Ramos (cell line): ENCODE measurements around the gene HTT.

Experiments
- in situ Hi-C: fragments of 300-500 bp; cut with MboI; formaldehyde crosslinking; loops from one replicate; pipeline ENCODE4 v1.14.3; 2022; ENCODE audit warnings: low sequenced_read_pairs; ENCODE audit not compliant: unreplicated experiment

HTT gene

DNA sequence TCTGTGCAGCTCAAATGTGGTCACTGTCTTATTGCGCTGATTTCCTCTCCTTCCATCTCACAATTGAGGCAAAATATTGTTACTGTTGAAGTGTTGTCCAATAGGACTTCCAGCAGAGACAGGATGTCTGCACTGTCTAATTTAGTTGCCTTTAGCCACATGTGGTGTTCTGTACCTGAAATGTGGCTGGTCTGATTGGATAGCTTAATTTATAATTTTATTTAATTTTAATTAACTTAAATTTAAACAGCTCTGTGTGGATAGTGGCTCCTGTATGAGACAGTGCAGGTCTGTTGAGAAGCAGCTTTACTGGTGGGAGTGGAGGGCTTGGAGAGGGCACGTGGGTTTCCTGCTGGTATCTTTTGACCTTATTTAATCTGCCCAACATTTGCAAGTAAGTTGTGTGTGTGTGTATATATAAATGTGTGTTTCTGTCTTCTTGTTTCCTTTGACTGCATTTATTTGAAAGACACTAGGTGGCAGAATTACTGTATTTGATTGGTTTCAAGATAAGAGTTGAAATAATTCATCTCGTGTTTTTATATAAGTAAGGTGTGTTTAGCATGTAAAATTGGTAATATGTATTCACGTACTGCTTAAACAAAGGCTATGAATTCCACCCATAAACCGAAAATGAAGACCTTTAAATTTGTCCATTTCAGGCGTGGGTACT lies 119.2 kb downstream of the HTT start:
- in situ Hi-C loops, result no loop called here

DNA sequence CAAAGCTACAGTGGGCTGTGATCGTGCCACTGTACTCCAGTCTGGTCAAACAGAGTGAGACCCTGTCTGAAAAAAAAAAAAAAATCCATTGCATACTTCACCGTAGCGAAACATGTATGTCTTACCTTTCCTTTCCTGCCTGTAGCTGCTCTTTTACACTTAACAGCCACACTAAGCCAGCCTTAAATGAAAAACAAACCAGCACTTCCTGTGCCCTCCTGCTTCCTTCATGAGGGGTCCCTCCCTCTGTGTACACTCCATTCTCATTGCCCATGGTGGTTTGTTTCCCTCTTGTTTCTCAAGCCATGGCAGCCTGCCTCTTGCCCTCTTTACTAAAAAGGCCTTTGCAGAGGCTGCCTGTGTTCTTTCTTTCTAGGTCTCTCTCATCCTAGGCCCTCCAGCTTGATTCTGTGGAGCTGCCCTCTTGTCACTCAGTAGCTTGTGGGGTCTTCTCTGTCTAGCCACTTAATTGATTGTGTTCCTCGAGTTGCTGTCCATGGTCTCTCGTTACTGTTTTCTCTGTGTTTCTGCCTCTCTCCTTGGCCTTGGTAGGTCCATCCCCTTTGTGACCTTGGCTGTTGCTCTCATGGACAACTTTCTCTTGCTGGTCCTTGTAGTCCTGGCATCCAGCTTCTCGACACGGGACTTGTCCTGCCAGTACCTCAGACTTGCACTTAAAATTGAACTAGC lies 122.3 kb downstream of the HTT start:
- in situ Hi-C loops, result no loop called here

DNA sequence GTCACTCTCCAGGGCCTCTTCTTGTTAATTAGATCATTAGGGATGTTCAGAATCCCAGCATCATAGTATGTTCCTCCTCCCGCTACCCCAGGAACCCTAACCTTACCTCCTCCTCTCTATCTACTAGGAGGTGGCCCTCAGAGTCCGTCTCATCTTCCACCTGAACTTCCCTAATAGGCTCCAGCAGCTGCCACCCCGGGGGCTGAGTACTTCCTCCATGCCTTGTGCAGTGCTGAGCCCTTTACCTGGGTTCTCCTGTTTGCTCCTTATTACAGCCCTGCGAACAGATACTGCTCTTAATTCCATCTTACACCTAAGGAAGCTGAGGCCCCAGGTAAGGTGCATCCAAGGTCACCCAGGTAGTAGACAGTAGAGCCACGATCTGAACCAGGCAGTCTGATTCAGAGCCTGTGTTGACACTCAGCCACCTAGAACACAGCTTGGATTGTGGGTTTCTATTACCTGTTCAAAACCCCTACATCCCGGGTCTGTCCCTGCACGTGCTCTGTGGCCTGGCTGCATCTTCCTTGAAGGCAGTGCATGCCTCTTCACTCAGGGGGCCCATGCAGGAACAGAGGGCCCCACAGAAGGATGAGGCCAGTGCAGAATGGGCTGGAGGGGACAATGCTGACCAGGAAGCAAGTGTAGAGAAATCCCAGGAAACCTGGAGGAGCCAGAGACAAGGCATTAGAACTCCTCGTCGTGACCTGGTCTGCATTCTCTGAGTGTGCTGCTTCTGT lies 123.1 kb downstream of the HTT start:
- in situ Hi-C loops, result no loop called here

DNA sequence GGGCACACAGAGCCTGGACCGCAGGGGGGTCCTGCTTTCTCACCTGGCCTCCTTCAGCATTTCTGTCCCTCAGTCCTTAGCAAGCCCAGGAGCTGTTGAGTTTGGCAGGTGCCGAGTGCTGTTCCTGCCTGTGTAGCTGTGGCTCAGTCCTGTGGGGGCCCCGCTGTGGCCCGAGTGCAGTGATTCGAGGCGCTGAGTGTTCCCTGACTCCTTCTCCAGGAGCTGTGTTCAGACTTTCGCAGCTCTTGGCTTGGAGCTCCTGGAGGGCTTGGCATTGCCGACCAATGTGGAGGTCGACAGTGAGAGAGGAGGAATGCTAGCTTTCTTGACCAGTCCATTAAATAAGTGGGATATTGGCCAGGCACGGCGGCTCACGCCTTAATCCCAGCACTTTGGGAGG lies 124.4 kb downstream of the HTT start:
- in situ Hi-C loops, result no loop called here

DNA sequence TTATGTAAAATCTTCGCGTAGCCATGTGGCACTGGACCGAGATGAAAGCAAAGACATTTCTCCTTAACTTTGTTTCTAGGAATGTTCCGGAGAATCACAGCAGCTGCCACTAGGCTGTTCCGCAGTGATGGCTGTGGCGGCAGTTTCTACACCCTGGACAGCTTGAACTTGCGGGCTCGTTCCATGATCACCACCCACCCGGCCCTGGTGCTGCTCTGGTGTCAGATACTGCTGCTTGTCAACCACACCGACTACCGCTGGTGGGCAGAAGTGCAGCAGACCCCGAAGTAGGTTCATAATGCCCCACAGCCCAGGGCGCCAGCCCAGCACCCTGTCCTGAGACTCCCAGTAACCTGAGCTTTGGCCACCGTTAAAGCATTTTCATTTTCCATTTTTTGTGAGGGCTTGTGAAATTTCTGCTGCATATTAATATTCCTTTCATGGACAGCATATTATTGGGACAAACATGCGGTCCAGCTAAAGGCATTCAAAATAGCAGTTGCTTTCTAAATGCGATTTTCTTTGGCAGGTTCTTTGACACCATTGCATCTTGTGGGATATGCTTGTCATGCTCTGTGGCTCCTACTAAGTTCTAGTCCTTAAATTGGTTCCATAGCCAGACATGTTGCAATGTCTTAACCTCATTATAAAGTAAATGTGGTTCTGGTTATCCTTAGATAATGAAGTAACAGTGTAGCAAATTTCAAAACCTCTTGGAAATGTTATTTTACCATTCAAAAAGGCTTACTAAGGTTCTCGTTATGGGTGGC lies 125.4 kb downstream of the HTT start:
- in situ Hi-C loops, result no loop called here

DNA sequence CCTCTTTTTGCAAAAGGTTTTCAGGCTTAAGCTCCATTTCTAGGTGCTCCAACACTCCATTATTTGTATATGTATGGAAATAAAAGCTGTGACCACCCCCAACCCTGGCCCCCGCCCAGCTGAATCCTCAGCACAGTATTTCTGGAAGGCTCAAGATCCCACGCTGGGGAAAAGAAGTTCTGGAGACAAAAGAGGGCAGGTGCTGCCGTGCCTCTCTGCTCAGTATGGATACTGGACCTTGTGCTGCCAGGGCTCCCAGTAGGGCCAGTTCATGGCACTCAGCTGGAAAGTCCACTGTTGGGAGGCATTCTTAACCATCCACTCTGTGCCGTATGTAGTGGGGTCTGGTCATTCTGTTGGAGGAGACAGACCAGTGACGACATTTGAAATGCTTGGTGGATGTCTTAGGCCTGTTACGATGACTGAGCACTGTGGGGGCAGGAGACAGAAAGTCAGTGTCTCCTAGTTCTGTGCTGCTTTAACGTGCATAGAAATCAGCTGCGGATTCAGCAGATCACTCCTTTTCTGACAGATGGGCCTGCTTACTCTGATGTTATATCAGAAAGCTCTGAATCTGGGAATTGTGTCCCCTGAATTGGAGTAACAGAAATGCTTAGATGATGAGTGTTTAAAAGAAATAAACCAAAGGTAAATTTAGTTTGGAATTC lies 126.1 kb downstream of the HTT start:
- in situ Hi-C loops, result no loop called here

DNA sequence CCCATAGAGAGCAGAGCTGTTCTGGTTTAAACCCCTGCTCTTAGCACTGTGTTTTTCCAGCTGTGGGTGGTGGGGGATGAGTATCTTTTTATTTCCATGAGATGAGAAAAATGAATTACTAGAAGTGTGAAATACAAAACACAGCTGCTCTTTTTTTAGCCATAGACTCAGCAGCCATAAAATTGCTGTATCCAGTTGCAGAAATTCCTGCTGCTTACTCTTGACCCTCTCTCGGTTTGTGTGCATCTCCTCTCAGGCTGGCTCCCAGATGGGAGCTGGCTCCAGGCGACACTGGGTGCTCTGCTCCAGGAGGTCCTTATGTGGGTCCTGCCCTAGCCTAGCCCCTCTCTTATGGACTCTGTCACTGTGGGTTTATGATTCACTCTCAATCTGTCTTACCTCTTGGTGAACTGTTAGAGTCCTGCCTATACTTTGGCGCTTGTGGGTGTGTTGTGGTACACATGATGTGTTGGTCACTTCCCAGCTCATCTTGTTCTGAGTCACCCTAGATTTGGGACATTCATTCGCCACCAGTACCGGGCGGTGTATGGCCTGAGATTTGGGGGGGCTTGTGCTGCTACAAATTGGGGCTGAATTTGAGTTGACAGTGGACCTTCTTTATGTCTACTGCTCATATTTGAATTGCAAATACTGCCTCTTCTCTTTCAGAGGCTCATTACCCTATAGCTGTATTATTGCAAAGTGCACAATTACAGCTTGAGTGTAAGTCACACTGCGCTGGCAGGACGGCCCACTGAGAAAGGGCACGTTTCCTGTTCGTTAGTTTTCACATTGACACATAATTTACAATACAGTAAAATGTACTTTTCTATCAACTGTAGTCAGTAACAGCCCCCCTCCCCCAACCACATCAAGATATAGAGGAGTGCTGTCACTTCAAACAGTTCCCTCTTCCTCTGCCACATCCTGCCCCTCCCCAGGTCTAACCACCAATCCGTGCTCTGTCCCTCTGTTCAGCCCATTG lies 127.5 kb downstream of the HTT start:
- in situ Hi-C loops, result no loop called here

DNA sequence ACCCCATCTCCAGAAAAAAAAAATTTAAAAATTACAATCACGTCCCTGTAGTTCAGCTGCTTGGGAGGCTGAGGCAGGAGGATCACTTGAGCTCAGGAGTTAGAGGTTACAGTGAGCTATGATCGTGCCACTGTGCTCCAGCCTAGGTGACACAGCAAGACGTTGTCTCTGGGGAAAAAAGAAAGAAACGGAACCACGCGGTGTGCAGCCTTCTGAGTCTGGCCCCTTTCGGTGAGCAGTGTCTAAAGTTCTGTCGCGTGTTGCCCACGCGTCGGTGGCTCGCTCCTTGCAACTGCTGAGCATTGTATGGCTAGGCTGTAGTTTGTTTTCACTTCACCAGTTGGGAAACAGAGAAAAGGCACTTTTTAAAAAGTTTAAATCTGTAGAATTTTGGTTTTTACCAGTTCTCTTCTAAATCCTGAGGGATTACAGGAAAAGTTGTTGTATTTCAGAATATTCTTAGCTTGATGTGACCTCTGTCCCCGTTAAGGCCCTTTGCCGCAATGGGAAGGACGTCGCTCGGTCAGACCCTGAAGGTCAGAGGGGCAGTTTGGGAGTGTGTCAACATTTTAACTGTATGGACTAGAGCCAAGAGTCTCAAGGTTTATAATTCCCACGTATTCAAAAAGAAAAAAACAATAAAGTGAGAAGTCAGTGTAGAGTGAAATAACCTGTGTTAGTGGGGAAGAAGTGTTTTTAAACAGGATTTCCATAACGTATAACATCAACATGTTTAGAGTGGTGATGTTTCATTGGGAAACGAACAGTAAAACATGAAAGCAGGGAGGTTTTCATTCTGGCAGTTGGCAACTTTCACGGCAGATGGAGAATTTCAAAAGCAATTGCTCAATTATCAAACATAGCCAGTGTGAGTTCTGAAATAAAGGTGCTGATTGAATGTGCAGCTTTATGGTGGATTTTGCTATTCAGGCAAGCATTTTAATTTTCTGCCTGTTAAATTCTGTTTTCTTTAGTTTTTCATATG lies 128.6 kb downstream of the HTT start:
- in situ Hi-C loops, result no loop called here

DNA sequence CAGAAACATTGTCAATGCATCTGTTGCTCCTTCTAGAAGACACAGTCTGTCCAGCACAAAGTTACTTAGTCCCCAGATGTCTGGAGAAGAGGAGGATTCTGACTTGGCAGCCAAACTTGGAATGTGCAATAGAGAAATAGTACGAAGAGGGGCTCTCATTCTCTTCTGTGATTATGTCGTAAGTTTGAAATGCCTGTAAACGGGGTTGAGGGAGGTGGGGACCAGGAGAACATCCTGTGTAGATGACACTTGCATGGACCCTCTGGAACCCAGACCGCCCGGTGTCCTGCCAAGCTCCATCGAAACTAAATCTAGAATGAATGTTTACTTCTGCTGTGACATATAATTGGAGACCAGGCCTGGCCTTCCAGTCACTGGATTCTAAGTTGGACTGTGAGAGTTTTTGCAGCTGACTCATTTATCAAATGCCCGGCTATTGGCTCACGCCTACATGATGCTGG lies 129.5 kb downstream of the HTT start:
- in situ Hi-C loops, result no loop called here

DNA sequence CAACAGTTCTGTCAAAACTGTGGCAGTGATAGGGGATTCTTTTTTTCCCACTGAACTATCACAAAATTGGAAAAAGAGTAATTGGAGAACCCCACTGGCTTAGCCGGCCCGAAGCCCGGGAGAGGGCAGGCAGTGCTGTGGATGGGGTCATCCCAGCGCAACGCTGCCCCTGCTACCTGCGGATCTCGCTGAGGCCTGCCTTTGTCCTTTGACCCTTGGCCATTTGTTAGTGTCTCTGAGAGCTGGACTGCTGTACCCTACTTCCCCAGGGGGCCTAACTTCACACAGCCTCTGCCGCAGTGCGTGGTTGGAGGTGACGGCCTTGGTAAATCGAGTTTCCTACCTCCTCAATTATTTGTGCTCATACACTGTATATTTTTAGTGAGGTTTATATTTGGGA lies 131.5 kb downstream of the HTT start:
- in situ Hi-C loops, result no loop called here

DNA sequence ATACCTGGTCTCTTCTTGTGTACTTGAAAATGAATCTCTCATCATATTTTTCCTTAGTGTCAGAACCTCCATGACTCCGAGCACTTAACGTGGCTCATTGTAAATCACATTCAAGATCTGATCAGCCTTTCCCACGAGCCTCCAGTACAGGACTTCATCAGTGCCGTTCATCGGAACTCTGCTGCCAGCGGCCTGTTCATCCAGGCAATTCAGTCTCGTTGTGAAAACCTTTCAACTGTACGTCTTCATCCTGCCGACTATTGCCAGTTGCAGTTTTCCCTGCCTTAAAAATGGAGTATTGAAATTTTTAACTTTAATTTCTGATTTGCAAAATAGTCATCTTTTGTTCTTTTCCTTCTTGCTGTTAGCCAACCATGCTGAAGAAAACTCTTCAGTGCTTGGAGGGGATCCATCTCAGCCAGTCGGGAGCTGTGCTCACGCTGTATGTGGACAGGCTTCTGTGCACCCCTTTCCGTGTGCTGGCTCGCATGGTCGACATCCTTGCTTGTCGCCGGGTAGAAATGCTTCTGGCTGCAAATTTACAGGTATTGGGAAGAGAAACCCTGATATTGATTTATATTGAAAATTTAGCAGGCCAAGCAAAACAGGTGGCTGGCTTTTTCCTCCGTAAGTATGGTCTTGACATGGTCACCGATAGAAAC lies 132.1 kb downstream of the HTT start:
- in situ Hi-C loops, result no loop called here

DNA sequence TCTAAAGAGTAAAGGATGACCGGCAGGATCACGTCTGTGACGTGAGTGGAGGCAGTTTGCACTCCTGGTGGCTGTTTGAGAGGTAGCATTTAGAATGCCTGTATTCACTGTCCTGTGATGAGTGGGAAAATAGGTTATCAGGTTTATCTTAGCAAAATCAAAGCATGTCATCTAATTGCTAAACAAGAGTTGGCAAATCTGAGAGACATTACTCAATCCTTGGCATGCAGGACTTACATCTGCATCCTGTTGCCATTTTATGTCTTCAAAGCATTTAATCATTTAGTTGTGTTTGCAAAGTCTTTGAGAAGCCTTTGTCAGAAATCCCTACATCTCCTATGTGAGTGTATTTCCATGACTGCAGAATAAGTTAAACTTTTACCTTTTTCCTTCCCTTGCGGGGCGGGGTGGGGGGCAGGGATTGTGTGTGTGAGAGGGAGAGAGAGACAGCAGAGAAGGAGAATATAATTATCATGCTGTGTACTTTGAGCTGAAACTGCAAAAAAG lies 133.1 kb downstream of the HTT start:
- in situ Hi-C loops, result no loop called here

DNA sequence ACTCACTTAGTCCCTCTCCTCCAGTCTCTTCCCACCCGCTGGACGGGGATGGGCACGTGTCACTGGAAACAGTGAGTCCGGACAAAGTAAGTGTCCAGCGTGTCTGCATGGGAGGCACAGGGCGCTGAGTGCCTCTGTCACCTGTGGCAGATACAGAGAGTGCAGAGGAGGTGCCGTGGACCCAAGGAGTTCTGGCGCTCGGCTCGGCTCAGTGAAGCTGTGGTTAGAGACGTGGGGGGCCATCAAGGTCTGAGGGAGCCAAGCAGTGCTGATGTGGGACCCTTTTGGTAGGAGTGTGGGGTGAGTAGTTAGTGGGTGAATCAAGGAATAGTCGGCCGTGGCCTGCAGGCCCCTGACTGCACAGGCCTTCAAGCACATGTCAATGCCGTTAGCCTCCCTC lies 134.3 kb downstream of the HTT start:
- in situ Hi-C loops, result no loop called here

DNA sequence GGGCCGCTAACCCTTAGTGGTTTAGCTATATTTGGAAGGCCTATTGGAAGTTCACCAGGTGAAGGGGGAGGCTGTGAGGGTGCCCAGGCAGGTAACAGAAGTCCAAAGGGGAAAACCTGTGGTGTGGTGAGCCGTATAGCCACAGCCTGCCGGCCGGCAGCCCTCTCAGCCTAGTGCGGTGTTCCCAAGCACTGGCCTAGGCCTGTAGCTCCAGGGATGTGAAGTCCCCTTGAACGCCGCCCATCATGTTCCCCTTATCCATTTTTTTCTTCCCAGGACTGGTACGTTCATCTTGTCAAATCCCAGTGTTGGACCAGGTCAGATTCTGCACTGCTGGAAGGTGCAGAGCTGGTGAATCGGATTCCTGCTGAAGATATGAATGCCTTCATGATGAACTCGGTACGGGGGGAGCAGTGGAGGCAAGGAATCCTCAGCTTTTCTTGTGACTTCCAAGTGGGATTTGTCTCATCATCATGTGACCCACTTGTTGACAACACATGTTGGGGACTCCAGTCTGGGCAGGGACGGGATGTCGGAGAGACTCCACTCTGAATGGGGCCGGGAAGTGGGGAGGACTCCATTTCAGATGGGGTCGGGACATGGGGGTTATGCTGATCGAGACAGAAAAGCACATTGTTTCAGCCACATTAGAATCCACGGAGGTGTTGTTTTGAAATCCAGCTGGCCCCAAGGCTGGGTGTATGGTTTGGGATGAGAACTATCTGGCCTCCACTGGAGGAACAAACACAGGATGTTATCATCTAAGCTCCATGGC lies 135.3 kb downstream of the HTT start:
- in situ Hi-C loops, result no loop called here

DNA sequence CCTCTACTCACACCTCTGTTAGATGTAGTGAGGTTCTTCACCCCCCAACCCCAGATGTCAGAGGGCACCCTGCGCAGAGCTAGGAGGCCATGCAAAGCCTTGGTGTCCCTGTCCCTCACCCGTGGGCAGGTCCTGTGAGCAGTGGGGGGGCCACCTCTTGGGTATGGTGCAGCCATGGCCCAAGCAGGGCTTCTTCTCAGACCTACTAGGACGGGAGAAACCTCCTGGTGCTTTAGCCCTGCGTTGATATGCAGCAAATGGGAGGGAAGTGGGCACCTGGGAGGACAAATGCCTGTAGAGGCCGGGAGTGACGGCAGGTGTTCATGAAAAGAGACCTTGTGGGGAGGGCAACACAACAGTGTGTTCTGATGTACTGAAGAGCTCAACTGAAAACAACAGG lies 136.0 kb downstream of the HTT start:
- in situ Hi-C loops, result no loop called here

DNA sequence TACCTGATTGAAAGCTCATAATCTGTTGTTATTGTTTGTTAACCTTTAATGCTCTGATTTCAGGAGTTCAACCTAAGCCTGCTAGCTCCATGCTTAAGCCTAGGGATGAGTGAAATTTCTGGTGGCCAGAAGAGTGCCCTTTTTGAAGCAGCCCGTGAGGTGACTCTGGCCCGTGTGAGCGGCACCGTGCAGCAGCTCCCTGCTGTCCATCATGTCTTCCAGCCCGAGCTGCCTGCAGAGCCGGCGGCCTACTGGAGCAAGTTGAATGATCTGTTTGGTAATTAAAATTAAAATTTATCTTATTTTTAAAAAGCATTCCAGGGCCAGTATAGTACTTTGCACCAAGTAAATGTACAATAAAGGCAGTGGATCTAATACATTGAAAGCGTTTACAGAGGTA lies 137.4 kb downstream of the HTT start:
- in situ Hi-C loops, result no loop called here
